H1 (cell line): ENCODE measurements around the gene HDGFL3. TPM values are rescaled to one million over a fixed set of nuclear protein-coding genes. Genes with fewer than 3 reads are reported as not detected.

Experiments
- CTCF ChIA-PET: fragments of 300-600 bp; sonication (Branson Sonifier 250); formaldehyde crosslinking; loops from one replicate; lab custom pipeline; 2021; ENCODE audit not compliant: partially characterized antibody; lab: Charles Lee
- POLR2A ChIA-PET: fragments of 300-600 bp; sonication (Branson Sonifier 250); formaldehyde crosslinking; loops from one replicate; lab custom pipeline; 2021; ENCODE audit warnings: inconsistent platforms; ENCODE audit not compliant: partially characterized antibody; lab: Charles Lee
- DNase-seq, 2 experiments: peaks; one replicate each; pipeline versions ENCODE4 v3.0.0 to v3.0.0-alpha.2; 2010 to 2022; ENCODE audit warnings: low spot score in 2 of 2, low read depth in 1 of 2, mixed read lengths in 1 of 2
- FAIRE-seq: peaks from 2 replicates; lab custom pipeline; 2011; peaks lifted over from hg19 to GRCh38; lab: Jason Lieb, UNC
- H2AFZ ChIP-seq: 2 replicates; pipeline ENCODE4 v1.8.1; 2012; ENCODE audit warnings: low read length, inconsistent platforms
- H2AK5ac ChIP-seq: 2 replicates; pipeline ENCODE4 v1.6.1; 2013; ENCODE audit warnings: low read depth, low read length
- H2BK120ac ChIP-seq: replicated peaks from 2 replicates; pipeline ENCODE3; 2013; ENCODE audit warnings: low read depth, low read length, inconsistent platforms
- H2BK12ac ChIP-seq: 2 replicates; pipeline ENCODE4 v1.6.1; 2013; ENCODE audit warnings: low read depth, low read length
- H2BK15ac ChIP-seq: 2 replicates; pipeline ENCODE4 v1.6.1; 2013; ENCODE audit warnings: low read length
- H2BK20ac ChIP-seq: 2 replicates; pipeline ENCODE4 v1.6.1; 2013; ENCODE audit warnings: low read length
- H2BK5ac ChIP-seq: 2 replicates; pipeline ENCODE4 v1.6.1; 2013; ENCODE audit warnings: low read depth, low read length
- H3K14ac ChIP-seq: 2 replicates; pipeline ENCODE4 v1.6.1; 2013; ENCODE audit warnings: inconsistent platforms; ENCODE audit not compliant: insufficient read length
- H3K18ac ChIP-seq: 2 replicates; pipeline ENCODE4 v1.6.1; 2013; ENCODE audit warnings: low read length; ENCODE audit errors: extremely low read depth
- H3K23ac ChIP-seq: 2 replicates; pipeline ENCODE4 v1.6.1; 2013; ENCODE audit warnings: inconsistent platforms; ENCODE audit not compliant: insufficient read length
- H3K23me2 ChIP-seq: 2 replicates; pipeline ENCODE4 v1.6.1; 2013; ENCODE audit warnings: low read depth, low read length
- H3K27ac ChIP-seq: 2 replicates; pipeline ENCODE4 v1.6.1; 2011; ENCODE audit warnings: low read depth, low read length, inconsistent platforms
- H3K27me3 ChIP-seq, 4 experiments: replicated peaks in 1 of 4; 1 replicate in 1 of 4; 2 replicates in 3 of 4; pipeline versions ENCODE4 v1.6.1 to v1.8.1; 2011 to 2013; ENCODE audit warnings: low read length in 3 of 4, mild to moderate bottlenecking in 3 of 4, inconsistent platforms in 2 of 4, mixed read lengths in 2 of 4, moderate library complexity in 1 of 4; ENCODE audit not compliant: control insufficient read depth in 3 of 4, insufficient read depth in 3 of 4; ENCODE audit errors: extremely low read depth in 1 of 4
- H3K36me3 ChIP-seq, 4 experiments: 2 replicates each; pipeline versions ENCODE4 v1.6.1 to v1.8.1; 2011 to 2013; ENCODE audit warnings: mild to moderate bottlenecking in 4 of 4, low read length in 3 of 4, moderate library complexity in 2 of 4, control low read depth in 1 of 4, inconsistent platforms in 1 of 4; ENCODE audit not compliant: insufficient read depth in 4 of 4, control insufficient read depth in 2 of 4
- H3K4ac ChIP-seq: replicated peaks from 2 replicates; pipeline ENCODE3; 2013; ENCODE audit warnings: low read length, low read depth, mixed read lengths, inconsistent platforms; ENCODE audit not compliant: insufficient read length
- H3K4me1 ChIP-seq, 4 experiments: replicated peaks in 1 of 4; 1 replicate in 1 of 4; 2 replicates in 3 of 4; pipeline versions ENCODE4 v1.6.1 to v1.8.1; 2011 to 2013; ENCODE audit warnings: low read length in 3 of 4, inconsistent platforms in 2 of 4, mixed read lengths in 1 of 4; ENCODE audit not compliant: insufficient read depth in 4 of 4, control insufficient read depth in 3 of 4
- H3K4me2 ChIP-seq, 2 experiments: 2 replicates each; pipeline versions ENCODE4 v1.6.1 to v1.8.1; 2011 to 2013; ENCODE audit warnings: low read depth in 2 of 2, low read length in 2 of 2, control low read depth in 1 of 2, inconsistent platforms in 1 of 2, mild to moderate bottlenecking in 1 of 2; ENCODE audit not compliant: insufficient read depth in 1 of 2
- H3K4me3 ChIP-seq, 4 experiments: fragments of 200-600, 300-600 bp in 1 of 4; sonication (generic), shearing (Covaris generic), sonication (Bioruptor Twin) in 1 of 4; 2 replicates each; pipeline versions ENCODE4 v1.5.1 to v1.8.1; 2011 to 2016; ENCODE audit warnings: low read length in 4 of 4, low read depth in 3 of 4, control low read depth in 2 of 4, inconsistent platforms in 2 of 4, mild to moderate bottlenecking in 2 of 4, mixed read lengths in 1 of 4, moderate library complexity in 1 of 4; ENCODE audit not compliant: insufficient read depth in 2 of 4; ENCODE audit errors: extremely low read depth in 1 of 4
- H3K56ac ChIP-seq: replicated peaks from 2 replicates; pipeline ENCODE3; 2013; ENCODE audit warnings: low read depth, mild to moderate bottlenecking, mixed read lengths, low read length, inconsistent platforms; ENCODE audit not compliant: insufficient read length
- H3K79me1 ChIP-seq: 2 replicates; pipeline ENCODE4 v1.6.1; 2013; ENCODE audit warnings: low read depth, low read length, control low read depth
- H3K79me2 ChIP-seq, 2 experiments: 2 replicates each; pipeline versions ENCODE4 v1.6.1 to v1.8.1; 2012 to 2013; ENCODE audit warnings: low read length in 2 of 2, mild to moderate bottlenecking in 2 of 2, inconsistent platforms in 1 of 2; ENCODE audit not compliant: insufficient read depth in 2 of 2, control insufficient read depth in 1 of 2
- H3K9ac ChIP-seq, 4 experiments: replicated peaks in 1 of 4; 1 replicate in 1 of 4; 2 replicates in 3 of 4; pipeline versions ENCODE4 v1.6.1 to v1.8.1; 2011 to 2013; ENCODE audit warnings: low read depth in 3 of 4, low read length in 3 of 4, control low read depth in 2 of 4, mild to moderate bottlenecking in 2 of 4, moderate library complexity in 2 of 4, inconsistent platforms in 1 of 4; ENCODE audit errors: extremely low read depth in 1 of 4
- H3K9me3 ChIP-seq, 2 experiments: 2 replicates each; pipeline versions ENCODE4 v1.6.1 to v1.8.1; 2012 to 2013; ENCODE audit warnings: mild to moderate bottlenecking in 2 of 2, moderate library complexity in 2 of 2, control low read depth in 1 of 2, inconsistent platforms in 1 of 2, low read depth in 1 of 2, low read length in 1 of 2, mixed read lengths in 1 of 2; ENCODE audit not compliant: insufficient read depth in 2 of 2
- H4K20me1 ChIP-seq, 2 experiments: replicated peaks in 1 of 2; 2 replicates each; pipeline versions ENCODE3 to v1.8.1; 2011 to 2013; ENCODE audit warnings: inconsistent platforms in 2 of 2, low read length in 2 of 2, mild to moderate bottlenecking in 1 of 2; ENCODE audit not compliant: insufficient read depth in 2 of 2, control insufficient read depth in 1 of 2
- H4K5ac ChIP-seq: 2 replicates; pipeline ENCODE4 v1.6.1; 2013; ENCODE audit warnings: low read length, low read depth, mixed read lengths, inconsistent platforms; ENCODE audit not compliant: insufficient read length
- H4K8ac ChIP-seq: 2 replicates; pipeline ENCODE4 v1.8.0; 2013; ENCODE audit warnings: mild to moderate bottlenecking, moderate library complexity, low read length, inconsistent platforms; ENCODE audit not compliant: insufficient read depth; ENCODE audit errors: extremely low read depth
- H4K91ac ChIP-seq: replicated peaks from 2 replicates; pipeline ENCODE3; 2013; ENCODE audit warnings: low read length, mixed read lengths, inconsistent platforms; ENCODE audit not compliant: insufficient read length
- CREB1 ChIP-seq: IDR thresholded peaks from 2 replicates; pipeline ENCODE4 v1.6.1; 2012; ENCODE audit warnings: inconsistent platforms
- EGR1 ChIP-seq: IDR thresholded peaks from 2 replicates; pipeline ENCODE4 v1.6.1; 2011; ENCODE audit warnings: low read depth, low read length, borderline replicate concordance
- GABPA ChIP-seq: IDR thresholded peaks from 2 replicates; pipeline ENCODE4 v1.6.1; 2011; ENCODE audit warnings: mild to moderate bottlenecking, low read length, moderate library complexity, borderline replicate concordance; ENCODE audit not compliant: insufficient read depth
- HDAC6 ChIP-seq: IDR thresholded peaks from one replicate; pipeline ENCODE4 v1.7.1; 2012; ENCODE audit warnings: low read depth, mild to moderate bottlenecking, inconsistent platforms, low read length, moderate library complexity
- JUN ChIP-seq: IDR thresholded peaks from 2 replicates; pipeline ENCODE4 v1.6.1; 2011; ENCODE audit warnings: low read depth, mild to moderate bottlenecking, improper control_type of control experiment, low read length
- KDM5A ChIP-seq: fragments of 200-600 bp; IDR thresholded peaks from 2 replicates; pipeline ENCODE4 v1.7.1; 2012; ENCODE audit warnings: mild to moderate bottlenecking, low read length, inconsistent platforms, mixed read lengths
- SIN3A ChIP-seq, 2 experiments: IDR thresholded peaks in 1 of 2; conservative IDR thresholded peaks in 1 of 2; 2 replicates each; pipeline ENCODE4 v1.6.1; 2011 to 2012; ENCODE audit warnings: low read length in 2 of 2, improper control_type of control experiment in 1 of 2, low read depth in 1 of 2, mild to moderate bottlenecking in 1 of 2
- SP4 ChIP-seq: IDR thresholded peaks from 2 replicates; pipeline ENCODE4 v1.6.1; 2012; ENCODE audit warnings: low read length, inconsistent platforms
- SRF ChIP-seq: IDR thresholded peaks from 2 replicates; pipeline ENCODE4 v1.6.1; 2011; ENCODE audit warnings: mild to moderate bottlenecking, low read depth, low read length, moderate library complexity
- TAF1 ChIP-seq: IDR thresholded peaks from 2 replicates; pipeline ENCODE4 v1.6.1; 2011; ENCODE audit warnings: mild to moderate bottlenecking, low read depth, low read length
- TAF7 ChIP-seq: optimal IDR thresholded peaks from 2 replicates; pipeline ENCODE3; 2011; ENCODE audit warnings: low read depth, mild to moderate bottlenecking, inconsistent platforms, low read length, moderate library complexity, borderline replicate concordance
- WGBS, 2 experiments: shearing (Covaris generic) in 1 of 2; methylation state at CpG; one replicate each; pipeline versions ENCODE4 v1.1.6 to v1.1.7; 2013 to 2015; ENCODE audit warnings: low lambda C conversion rate in 2 of 2, mixed read lengths in 2 of 2, inconsistent platforms in 1 of 2, low coverage in 1 of 2, missing lambda C conversion rate in 1 of 2; ENCODE audit not compliant: insufficient replicate concordance in 2 of 2, insufficient coverage in 1 of 2, insufficient read length in 1 of 2; ENCODE audit errors: extremely low coverage in 1 of 2, missing lambda C conversion rate in 1 of 2; 5-methylcytosine and 5-hydroxymethylcytosine counted together
- polyA plus RNA-seq, 7 experiments: library from polyadenylated mRNA; depleted of rRNA in 3 of 7; stranded (reverse) in 5 of 7; unstranded in 2 of 7; fragments of >200 nt in 5 of 7; fragments of 200-250 nt in 2 of 7; gene quantifications; 1 replicate in 5 of 7; 2 replicates in 1 of 7; 4 replicates in 1 of 7; pipeline versions ENCODE4 v1.2.1 to v1.2.3, GENCODE V29; 2011 to 2013; ENCODE audit warnings: missing spikeins in 2 of 7, mixed read lengths in 2 of 7
- total RNA-seq: library from RNA; stranded (reverse); fragmentation: NEBNext Ultra II Directional; extraction: Animal tissue kit (Norgen Biotek cat#: 25700); gene quantifications from 2 replicates; pipeline ENCODE4 v1.2.1, GENCODE V29; 2021
- TF ChIP-seq, protein P1 (sequence below): IDR thresholded peaks from 2 replicates; pipeline ENCODE4 v1.6.1; 2012; ENCODE audit warnings: inconsistent platforms
- TF ChIP-seq, protein P2 (sequence below): IDR thresholded peaks from 2 replicates; pipeline ENCODE4 v1.6.1; 2011; ENCODE audit warnings: low read length, improper control_type of control experiment

The HDGFL3 gene
- total and polyA plus RNA-seq, 2 of the 8 experiments (the other 6 are each of a cell fraction or from before 2014, with no cell fraction given): 14.1 to 149 TPM

DNA sequence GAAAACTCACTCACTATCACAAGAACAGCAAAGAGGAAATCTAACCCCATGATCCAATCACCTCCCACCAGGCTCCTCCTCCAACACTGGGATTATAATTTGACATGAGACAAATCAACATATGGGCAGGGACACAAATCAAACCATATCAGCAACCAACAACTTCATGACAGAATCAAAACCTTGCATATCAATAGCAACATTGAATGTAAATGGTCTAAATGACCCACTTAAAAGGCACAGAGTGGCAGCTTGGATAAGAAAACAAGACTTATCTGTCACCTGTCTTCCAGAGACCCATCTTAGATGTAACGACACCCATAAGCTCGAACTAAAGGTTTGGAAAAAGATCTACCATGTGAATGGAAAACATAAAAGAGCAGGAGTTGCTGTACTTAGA lies 40.8 kb downstream of the HDGFL3 start:
- Histone ChIP-seq H3K79me1 (no peaks in the 10 kb centered on the region; the same call in 1 of the 2 replicates), H3K9ac (no peak overlapping the region), H2BK5ac (no peak overlapping the region), H2BK20ac (no peak overlapping the region), H4K20me1 (peaks cover 6 to 14% of the 10 kb centered on the region in 2 experiments), H2BK120ac (no peak overlapping the region), H3K36me3 (peaks cover 0 to 6% (median 3%) of the 10 kb centered on the region in 4 experiments; a peak in 5 of 8 replicates), H2AK5ac (no peak overlapping the region), H3K4ac (no peak overlapping the region), H2BK12ac (no peak overlapping the region), H3K27me3 (no peaks in the 10 kb centered on the region), H3K18ac (no peak overlapping the region), H2BK15ac (no peak overlapping the region), H3K23ac (no peak overlapping the region), H3K14ac (no peak overlapping the region), H3K4me3 (no peak overlapping the region), H3K56ac (no peak overlapping the region), H3K9me3 (no peaks in the 10 kb centered on the region), H3K23me2 (no peaks in the 10 kb centered on the region), H3K4me2 (no peak overlapping the region), H3K79me2 (peaks cover 4 to 92% of the 10 kb centered on the region in 2 experiments; a peak in 3 of 4 replicates), H2AFZ (no peak overlapping the region), H3K4me1 (no peaks in the 10 kb centered on the region; a peak in 2 of 7 replicates), H4K91ac (no peak overlapping the region), H4K5ac (no peak overlapping the region), H3K27ac (no peak overlapping the region), H4K8ac (no peak overlapping the region)
- ChIA-PET CTCF (no interaction called here), POLR2A (interaction anchor here (1.3 kb wide), 1 partner anchor 22 kb away, joined by 3 read pairs; no protein-coding TSS in a partner anchor)
- 81% methylated on average over 2 of the region's 2 CpGs; no CpG with 5 or more reads in 1 of the 2 experiments for WGBS, 2 experiments
- FAIRE-seq (no peak), DNase-seq (no peak)
- TF ChIP-seq, protein P1, sequence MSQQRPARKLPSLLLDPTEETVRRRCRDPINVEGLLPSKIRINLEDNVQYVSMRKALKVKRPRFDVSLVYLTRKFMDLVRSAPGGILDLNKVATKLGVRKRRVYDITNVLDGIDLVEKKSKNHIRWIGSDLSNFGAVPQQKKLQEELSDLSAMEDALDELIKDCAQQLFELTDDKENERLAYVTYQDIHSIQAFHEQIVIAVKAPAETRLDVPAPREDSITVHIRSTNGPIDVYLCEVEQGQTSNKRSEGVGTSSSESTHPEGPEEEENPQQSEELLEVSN: no peak
- TF ChIP-seq SRF (no peak), GABPA (no peak), TAF1 (no peak), KDM5A (no peak), SIN3A (conservative IDR thresholded peaks at IDR 0.05 in 1 of 2, IDR thresholded peaks at IDR 0.05 in 1 of 2; ENCODE audit: low read depth in 1 of 2, low read length in 2 of 2) (no peak), HDAC6 (no peak), SP4 (no peak), CREB1 (no peak), TAF7 (no peak), EGR1 (no peak), JUN (no peak)
- TF ChIP-seq, protein P2, sequence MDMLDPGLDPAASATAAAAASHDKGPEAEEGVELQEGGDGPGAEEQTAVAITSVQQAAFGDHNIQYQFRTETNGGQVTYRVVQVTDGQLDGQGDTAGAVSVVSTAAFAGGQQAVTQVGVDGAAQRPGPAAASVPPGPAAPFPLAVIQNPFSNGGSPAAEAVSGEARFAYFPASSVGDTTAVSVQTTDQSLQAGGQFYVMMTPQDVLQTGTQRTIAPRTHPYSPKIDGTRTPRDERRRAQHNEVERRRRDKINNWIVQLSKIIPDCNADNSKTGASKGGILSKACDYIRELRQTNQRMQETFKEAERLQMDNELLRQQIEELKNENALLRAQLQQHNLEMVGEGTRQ: no peak
